SW 1271 (cell line): ENCODE measurements around the gene GPC1.
A peak's percentile ranks its signal among the peaks of the same experiment; 100 is the strongest.
"Not testable (repeated sequence)": the region's sequence is repeated elsewhere in the genome, so short reads cannot be mapped to it uniquely, and the experiment has no call there.

ENCODE experiments used
- DNase-seq, 2 experiments: peaks; one replicate each; lab custom pipeline; 2025; lab: John Stamatoyannopoulos, UW

The GPC1 gene, protein sequence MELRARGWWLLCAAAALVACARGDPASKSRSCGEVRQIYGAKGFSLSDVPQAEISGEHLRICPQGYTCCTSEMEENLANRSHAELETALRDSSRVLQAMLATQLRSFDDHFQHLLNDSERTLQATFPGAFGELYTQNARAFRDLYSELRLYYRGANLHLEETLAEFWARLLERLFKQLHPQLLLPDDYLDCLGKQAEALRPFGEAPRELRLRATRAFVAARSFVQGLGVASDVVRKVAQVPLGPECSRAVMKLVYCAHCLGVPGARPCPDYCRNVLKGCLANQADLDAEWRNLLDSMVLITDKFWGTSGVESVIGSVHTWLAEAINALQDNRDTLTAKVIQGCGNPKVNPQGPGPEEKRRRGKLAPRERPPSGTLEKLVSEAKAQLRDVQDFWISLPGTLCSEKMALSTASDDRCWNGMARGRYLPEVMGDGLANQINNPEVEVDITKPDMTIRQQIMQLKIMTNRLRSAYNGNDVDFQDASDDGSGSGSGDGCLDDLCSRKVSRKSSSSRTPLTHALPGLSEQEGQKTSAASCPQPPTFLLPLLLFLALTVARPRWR

GRCh38 chr2:240435457-240435947 is at the start of gene GPC1:
Gene GPC1 (plus strand): TSS chr2:240435663. CDS start chr2:240435919, 256 bp downstream.
- DNase-seq = peak; percentile 49 to 58

DNA sequence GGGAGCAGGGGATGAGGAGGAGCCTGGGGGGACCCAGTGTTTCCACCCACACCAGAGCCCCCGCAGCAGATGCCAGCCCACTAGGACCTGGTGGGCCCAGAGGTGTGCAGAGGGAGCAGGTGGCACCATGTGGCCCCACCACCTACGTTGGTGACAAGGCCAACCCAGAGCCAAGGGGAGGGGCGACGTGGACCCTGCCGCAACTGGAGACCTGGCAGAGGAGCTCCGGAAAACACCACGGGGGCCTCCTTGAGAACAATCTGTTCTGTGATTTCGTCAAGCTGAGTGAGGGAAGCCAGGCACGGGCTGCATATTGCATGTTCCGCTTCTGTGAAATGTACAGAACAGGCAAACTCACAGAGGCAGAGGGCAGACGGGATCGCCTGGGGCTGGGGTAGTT is 49.1 kb upstream of the GPC1 start:
- no peak for DNase-seq

DNA sequence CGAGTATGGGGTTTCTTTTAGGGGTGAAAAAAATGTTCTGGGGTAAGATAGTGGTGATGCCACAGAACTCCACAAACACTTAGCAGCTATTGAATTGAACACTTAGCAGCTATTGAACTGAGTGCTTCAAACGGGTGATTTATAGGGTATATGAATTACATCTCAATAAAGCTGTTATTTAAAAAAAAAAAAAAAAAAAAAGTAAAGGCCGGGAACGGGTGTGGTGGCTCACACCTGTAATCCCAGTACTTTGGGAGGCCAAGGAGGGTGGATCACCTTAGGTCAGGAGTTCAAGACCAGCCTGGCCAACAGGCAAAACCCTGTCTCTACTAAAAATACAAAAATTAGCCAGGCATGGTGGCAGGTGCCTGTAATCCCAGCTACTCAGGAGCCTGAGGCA is 48.7 kb upstream of the GPC1 start:
- not testable (repeated sequence) for DNase-seq

DNA sequence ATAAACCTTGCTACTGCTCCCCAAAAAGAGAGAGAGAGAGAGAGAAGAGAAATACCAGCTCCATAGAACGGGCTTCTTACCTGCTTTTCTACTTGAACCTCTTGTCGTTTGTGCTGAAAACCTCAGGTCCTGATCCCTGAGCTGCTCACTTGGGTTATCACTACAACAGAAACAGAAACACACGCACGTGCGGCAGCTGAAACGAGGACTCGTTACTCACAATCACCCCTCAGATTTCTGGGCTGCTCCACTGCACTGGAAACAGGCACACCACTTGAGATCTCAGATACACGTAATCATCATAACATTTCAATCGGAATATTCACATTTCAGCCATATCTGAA is 48.2 kb upstream of the GPC1 start:
- DNase-seq = no peak

- peak in 1 of 2 experiments; percentile 57 for DNase-seq
Measured at GRCh38 chr2:240387669-240388358, 47.6 kb upstream of the GPC1 start.

DNA sequence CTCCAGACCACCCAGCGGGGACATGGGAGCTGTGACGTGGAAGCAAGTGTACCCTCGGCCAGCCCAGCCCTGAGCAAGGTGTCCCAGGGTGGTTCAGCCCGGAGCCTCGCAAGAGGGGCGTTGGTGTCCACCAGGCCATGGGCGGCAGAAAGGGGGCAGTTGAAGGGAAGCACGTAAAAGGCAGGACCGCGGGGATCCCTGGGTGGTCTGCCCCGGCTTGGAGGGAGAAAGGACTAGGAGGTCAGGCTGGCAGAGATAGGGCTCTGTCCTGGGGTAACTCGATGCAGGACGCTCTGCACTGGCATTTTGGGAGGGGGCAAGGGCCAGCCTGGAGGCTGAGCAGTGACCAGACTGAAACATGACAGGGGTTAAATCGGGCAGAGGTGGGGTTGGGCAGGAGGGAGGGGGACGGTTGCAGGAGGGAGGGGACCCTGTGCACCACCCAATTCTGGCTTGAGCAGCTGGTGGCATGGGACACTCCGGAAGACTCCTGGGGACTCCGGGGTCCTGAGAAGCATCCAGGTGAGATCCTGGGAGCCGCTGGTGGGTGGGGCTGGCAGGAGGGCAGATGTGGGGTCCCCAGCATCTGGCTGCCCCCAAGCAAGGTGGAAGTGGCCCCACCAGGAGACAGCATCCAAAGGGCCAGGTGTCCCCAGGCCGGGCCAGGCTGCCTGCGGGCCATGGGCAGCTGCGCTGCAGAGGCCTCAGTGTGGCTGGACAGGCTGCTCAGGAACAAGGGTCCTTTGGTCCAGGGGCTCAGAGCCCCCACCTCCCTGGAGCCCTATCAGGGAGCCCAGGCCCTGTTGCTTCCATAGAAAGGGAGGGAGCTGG is 46.8 kb upstream of the GPC1 start:
- no peak for DNase-seq

- DNase-seq = no peak
Measured at GRCh38 chr2:240389302-240389805, 46.1 kb upstream of the GPC1 start.

- DNase-seq = no peak
Measured at GRCh38 chr2:240390091-240391073, 45.1 kb upstream of the GPC1 start.

- DNase-seq = no peak
Measured at GRCh38 chr2:240391111-240392051, 44.1 kb upstream of the GPC1 start.

GRCh38 chr2:240392084-240392947 is 43.1 kb upstream of the GPC1 start:
- DNase-seq = no peak

- DNase-seq = no peak
Measured at GRCh38 chr2:240392948-240393830, 42.3 kb upstream of the GPC1 start.

DNA sequence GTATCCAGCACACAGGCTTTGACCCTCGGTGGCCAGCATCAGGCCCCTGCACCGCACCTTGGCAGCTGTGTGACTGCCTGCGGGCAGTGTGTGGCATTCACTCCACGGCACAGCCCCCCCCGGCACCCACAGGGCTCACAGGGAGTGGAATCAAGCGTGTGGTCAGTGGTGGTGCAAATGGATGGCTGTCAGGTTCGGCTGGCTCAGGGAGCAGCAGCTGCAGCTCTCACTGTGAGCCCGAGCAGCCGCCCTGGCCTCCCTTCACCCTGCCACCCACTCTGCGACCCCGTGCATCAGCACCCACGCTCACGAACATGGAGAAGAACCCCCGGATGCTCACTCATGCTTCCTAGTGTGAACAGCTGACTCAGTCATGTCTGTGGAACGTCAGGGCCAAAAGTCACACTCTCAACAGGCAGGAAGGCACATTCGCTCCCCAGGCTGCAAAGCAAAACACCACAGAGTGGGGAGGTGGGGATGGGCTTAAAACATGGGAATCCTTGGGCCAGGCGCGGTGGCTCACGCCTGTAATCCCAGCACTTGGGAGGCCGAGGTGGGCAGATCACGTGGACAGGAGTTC is 41.5 kb upstream of the GPC1 start:
- DNase-seq = no peak

- no peak for DNase-seq
Measured at GRCh38 chr2:240394549-240394948, 40.9 kb upstream of the GPC1 start.

GRCh38 chr2:240395448-240395847 is 40.0 kb upstream of the GPC1 start:
- DNase-seq = no peak

DNA sequence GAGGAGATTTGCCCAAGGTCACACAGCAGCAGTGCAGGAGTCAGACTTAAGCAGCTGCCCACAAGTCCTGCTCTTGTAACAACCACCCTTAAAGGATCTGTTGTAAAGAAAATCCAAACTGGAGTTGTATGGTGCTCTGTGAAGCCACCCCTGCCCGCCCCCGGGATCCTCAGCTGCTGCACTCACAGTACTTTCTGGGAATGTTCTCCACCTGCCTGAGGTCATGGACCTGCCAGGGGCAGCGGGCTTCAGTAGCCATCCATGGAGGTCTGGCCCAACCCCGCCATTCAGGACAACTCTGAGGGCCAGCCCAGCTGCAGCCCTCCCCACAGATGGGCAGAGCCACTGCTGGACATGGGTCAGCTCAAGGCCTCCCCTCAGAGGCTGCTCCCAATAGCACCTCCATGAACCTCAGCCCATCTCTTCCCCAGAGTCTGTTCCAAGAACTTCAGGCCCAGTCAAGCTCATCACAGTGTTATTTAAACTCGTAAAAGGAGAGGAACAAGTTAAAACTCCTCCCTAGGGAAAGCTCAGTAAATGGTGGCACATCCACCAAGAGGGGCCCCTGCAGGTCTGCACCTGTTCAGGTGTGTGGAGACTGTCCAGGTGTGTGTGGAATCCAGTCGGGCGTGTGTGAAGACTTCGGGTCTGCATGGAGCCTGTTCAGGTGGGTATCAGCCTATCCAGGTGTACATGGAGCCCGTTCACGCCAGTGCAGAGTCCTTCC is 39.4 kb upstream of the GPC1 start:
- no peak for DNase-seq
